SHP77 treated with DMSO at 0.1 percent for 48 hours (cell line): ENCODE measurements around the gene LAMB1.
A peak's percentile ranks its signal among the peaks of the same experiment; 100 is the strongest.

Source experiments
- DNase-seq: peaks from one replicate; lab custom pipeline; 2025; lab: John Stamatoyannopoulos, UW

Gene LAMB1

DNA sequence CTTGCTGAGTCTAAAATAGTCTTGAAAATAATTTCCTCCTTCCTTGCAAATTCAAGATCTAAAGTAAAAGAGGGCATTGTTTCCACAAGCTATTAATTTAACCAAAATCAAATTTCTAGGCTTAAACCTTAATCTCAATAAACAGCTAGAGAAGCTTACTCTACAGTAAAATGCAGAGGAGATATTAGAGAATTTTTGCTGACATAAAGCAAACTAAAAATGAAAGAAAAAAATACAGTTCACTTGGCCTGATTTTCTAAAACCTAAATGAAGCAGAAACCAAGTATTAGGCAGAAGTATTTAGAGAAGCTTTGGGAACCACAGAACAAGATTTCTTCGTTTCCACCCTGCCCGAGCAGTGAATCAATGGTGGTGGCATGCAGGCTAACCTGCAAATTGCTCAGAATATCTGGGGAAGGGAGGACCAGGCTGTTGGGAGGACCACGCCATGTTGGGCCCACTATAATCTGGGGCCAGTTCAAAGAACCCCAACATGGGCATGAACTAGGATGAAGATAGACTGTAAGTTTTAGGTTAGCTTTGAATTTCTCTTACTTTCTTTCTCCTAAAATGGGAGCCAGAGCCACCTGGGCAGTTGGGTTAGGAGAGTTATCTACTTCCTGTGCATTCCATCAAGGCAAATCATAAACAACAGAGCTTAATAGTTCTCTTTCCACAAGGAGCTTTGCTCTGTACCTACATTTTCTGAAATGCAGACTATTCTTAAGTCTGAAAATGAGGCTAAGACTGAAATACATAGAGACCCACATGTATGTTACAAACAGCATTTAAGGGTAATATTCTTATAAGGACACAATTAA lies 4.1 kb downstream of the LAMB1 start:
- no peak for DNase-seq

- DNase-seq, result no peak
These were observed 4.8 kb downstream of the LAMB1 start for GRCh38 chr7:107998150-107998549.

DNA sequence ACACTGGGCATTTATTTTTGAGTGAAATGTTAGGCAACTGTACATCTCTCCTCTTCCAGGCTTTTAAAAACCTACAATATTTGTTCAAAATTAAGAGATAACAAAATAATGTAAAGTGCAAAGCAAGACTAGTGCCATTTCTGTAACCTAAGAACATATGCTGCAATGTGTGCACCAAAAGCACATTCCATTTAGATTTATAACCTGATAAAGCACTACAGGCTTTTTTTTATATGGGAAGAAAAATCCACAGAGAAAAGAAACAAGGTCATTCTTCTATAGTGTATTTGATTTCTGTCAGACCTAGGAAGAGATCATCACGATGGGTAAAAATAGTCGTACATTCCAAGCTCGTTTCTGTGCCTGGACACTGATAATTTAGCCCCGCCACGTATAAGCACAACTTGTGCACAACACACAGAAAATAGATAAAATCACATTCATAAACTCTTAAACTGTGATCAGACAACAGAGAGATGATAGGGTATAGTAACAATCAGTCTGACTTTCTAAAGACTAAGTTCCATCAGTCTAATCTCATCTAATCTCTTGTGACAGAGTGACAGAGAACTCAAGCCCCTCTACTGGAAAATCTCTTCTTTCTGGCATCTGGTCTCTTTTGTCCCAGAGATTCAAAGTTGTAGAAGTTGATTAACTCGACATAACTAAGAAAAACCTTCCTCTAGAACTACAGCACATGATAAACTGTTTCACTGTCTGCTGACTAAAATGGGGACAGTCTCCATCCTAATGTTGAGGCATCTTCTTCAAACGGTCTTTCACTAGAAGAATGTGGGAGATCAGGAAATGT lies 6.7 kb downstream of the LAMB1 start:
- DNase-seq, result no peak

- DNase-seq, result no peak
These were observed 7.5 kb downstream of the LAMB1 start for GRCh38 chr7:107995184-107996071.

DNA sequence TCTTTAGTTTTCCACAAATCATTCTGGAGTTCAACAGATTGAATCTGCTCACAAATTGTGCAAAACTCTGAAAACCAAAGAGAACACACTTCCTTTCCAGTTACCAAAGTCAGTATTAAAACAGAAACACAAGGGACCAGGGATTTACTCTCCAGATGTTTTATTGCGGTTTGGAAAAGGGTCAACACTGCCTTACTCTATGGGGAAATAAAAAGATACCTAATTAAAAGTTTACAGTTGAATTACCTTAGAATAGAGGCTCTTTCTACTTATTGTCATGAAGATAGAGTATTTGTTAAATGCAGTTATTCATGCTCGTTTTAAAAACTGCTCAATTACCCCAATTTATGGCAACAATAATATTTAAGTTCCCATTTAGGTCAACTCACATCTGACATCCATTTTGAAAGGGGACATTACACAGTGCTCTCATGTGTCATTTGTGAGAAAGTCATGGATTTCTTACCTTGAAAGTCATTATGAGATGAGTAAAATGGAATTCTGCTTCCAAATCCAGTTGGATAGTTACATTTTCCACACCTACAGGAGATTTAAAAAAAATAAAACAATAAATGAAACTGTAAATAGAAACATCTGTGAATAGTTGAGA lies 8.4 kb downstream of the LAMB1 start:
- no peak for DNase-seq

GRCh38 chr7:107993891-107994291 lies 9.1 kb downstream of the LAMB1 start:
- no peak for DNase-seq

- DNase-seq, result no peak
These were observed 13.2 kb downstream of the LAMB1 start for GRCh38 chr7:107989618-107990373.

DNA sequence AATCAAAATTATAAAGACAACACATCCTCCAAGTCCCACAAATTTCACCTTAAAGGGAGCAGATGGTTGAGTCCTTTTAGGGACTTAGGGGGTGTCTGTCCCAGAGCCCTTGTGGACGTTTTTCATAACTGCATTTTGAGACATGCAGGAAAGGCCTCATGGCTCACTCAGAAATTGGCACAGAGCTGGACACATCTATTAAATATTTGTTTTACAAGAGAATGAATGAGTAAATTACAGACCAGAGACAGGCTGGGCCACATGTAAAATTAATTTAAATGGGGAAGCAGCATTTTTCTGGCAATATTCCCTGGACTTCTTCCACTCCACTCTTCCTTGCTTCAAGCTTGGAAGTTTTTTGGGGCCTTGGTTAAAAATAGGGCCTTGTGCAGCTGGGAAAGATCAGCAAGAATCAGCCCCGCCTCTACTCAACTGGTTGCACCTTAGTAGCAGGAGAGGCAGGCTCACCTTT lies 20.0 kb downstream of the LAMB1 start:
- peak; percentile 11 for DNase-seq

- no peak for DNase-seq
These were observed 20.7 kb downstream of the LAMB1 start for GRCh38 chr7:107982042-107982840.

DNA sequence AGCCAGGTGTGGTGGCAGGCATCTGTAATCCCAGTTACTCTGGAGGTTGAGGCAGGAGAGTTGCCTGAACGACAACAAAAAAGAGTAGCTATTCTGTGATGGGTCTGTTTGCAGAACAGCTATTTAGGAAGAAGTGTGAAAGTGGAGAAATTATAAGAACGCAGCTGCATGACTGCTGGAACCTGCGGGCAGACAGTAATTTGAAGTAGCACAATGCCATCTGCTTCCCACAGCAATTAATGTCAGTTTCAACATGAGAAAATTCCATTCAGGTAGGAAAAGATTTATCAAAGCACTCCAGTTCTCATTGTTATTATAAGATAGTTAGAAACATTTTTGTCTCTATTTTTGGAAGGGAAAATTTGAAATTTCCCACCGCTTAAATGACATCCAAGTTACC lies 21.5 kb downstream of the LAMB1 start:
- peak; percentile 7 for DNase-seq

GRCh38 chr7:107980671-107981190 lies 22.2 kb downstream of the LAMB1 start:
- no peak for DNase-seq

DNA sequence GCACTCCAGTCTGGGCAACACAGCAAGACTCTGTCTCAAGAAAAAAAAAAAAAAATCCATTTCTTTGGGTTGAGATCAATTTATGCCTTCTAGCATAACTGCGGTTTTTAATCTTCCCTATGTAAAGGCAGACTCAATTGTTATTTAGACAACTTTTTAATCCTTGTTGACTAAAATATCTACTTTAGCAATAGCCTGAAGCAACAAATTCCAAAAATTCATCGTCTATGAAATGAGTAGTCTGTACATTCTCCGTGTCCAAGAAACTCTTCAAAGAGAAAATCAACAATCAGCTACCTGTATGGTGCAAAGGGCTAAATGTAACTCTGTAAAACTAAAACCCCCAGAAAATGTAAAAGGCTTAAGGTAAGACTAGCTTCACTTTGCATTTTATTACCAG lies 22.8 kb downstream of the LAMB1 start:
- DNase-seq, result no peak

- no peak for DNase-seq
These were observed 24.0 kb downstream of the LAMB1 start for GRCh38 chr7:107978815-107979408.

- DNase-seq, result no peak
These were observed 25.9 kb downstream of the LAMB1 start for GRCh38 chr7:107977048-107977447.

GRCh38 chr7:107976620-107977019 lies 26.3 kb downstream of the LAMB1 start:
- DNase-seq, result no peak

DNA sequence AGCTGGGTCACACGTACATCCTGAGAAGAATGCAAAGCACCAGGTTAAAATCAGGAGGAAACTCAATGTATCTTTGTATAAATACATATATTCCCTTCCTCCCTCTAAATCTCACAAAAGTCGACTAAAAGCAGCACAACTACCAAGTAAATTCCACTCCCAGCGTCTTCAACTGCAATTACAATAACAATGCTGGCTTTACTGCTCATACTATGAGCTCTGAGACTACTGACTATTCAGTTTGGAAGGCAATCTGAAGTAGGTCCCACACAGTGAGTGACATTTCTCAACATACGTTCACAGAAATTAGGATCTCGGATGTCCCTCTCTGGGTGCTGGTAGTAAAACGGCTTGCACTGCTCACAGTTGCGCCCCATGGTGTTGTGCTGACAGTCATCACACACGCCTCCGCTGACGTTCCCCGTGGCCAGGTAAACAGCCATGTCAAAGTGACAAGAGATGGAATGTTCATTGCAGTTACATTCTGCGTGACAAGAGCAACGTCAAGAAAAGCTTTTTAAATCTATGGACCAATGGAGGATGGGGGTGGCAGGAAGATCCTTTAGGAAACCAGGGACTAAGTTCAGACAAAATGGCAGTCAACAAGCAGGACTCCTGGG lies 27.5 kb downstream of the LAMB1 start:
- no peak for DNase-seq

GRCh38 chr7:107973861-107974260 lies 29.1 kb downstream of the LAMB1 start:
- DNase-seq, result no peak

DNA sequence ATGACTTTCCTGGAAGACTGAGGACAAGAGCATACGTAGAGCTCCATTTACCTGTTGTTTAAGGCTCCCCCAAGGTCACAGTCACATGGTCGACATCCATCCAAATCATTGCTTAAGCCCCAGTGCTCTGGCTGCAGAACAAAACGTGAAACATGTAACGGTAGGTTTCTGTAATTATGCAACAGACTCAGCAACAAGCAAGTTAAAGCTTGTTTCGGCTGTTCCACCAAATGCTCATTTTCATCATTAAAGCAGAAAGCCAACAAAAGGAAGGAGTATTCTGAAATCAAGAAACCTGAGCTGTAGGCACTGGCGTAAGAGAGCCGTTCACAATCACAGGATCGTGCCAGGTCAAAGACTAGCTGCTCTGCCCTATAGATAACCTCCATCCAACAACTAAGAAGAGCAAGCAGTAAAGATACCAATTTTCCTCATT lies 30.0 kb downstream of the LAMB1 start:
- DNase-seq, result no peak

DNA sequence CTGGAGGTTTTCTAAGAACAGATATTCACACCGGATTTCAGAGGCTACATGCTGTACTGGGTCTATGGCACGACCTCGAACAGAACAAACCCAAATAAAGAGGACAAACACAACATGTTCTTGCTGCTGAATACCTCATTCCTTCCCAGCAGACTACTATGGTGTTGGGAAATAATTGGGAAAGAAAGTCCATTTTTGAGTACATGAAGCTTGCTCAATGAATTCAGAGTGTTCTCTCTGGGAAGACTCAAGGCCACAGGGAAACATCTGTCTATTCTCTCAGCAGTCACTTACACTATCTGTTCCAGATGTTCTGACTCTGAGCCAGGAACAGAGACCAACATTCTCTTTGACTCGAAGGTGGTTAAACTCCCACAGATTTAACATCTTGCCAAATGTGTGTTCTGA lies 30.9 kb downstream of the LAMB1 start:
- no peak for DNase-seq
